Esophagus squamous epithelium (tissue), 5 donors: Measurements from ENCODE around the gene RABL2A. TPM values are rescaled to one million over a fixed set of nuclear protein-coding genes. Genes with fewer than 3 reads are reported as not detected.
"Not testable (repeated sequence)": the region's sequence is repeated elsewhere in the genome, so short reads cannot be mapped to it uniquely, and the experiment has no call there.

Source experiments
- DNase-seq: peaks from one replicate; lab custom pipeline; 2025; lab: John Stamatoyannopoulos, UW
- H3K27ac ChIP-seq, 4 donors: fragments of 200-600 bp; sonication (generic); one replicate each; pipeline ENCODE4 v1.5.1; 2016 to 2019; ENCODE audit warnings: mild to moderate bottlenecking in 1 of 4
- H3K27me3 ChIP-seq, 4 donors: fragments of 200-600 bp; sonication (generic); 1 replicate in 3 of 4; 2 replicates in 1 of 4; pipeline versions ENCODE4 v1.5.1 to v1.6.0; 2017 to 2021; ENCODE audit warnings: antibody characterized with exemption in 1 of 4
- H3K36me3 ChIP-seq, 3 donors: fragments of 200-600 bp; sonication (generic); one replicate each; pipeline ENCODE4 v1.5.1; 2016 to 2019
- H3K4me1 ChIP-seq, 3 donors: fragments of 200-600 bp; sonication (generic); one replicate each; pipeline ENCODE4 v1.5.1; 2017 to 2019
- H3K4me3 ChIP-seq, 4 donors: fragments of 200-600 bp; sonication (generic); 1 replicate in 3 of 4; 2 replicates in 1 of 4; pipeline ENCODE4 v1.5.1; 2016 to 2019; ENCODE audit warnings: mild to moderate bottlenecking in 2 of 4, moderate library complexity in 1 of 4
- H3K9me3 ChIP-seq, 3 donors: fragments of 200-600 bp; sonication (generic); one replicate each; pipeline ENCODE4 v1.5.1; 2016 to 2019
- CTCF ChIP-seq, 6 experiments: fragments of 450-650 bp in 4 of 6; fragments of 200-600 bp in 2 of 6; sonication (generic) in 2 of 6; IDR thresholded peaks; one replicate each; pipeline ENCODE4 v1.5.1; 2016 to 2019; ENCODE audit warnings: antibody characterized with exemption in 6 of 6, mild to moderate bottlenecking in 4 of 6, moderate library complexity in 4 of 6
- POLR2A ChIP-seq, 4 donors: fragments of 450-650 bp; IDR thresholded peaks; one replicate each; pipeline ENCODE4 v1.6.1; 2017; ENCODE audit warnings: antibody characterized with exemption in 4 of 4, mild to moderate bottlenecking in 4 of 4, moderate library complexity in 3 of 4
- WGBS, 2 donors: methylation state at CpG; one replicate each; pipeline ENCODE4 v1.1.5; 2018; 5-methylcytosine and 5-hydroxymethylcytosine counted together
- intact Hi-C: fragments of 100-400 bp; cut with DNase I; formaldehyde crosslinking; loops from one replicate; pipeline ENCODE4 v1.15.0; 2022
- total RNA-seq, 4 donors: library from RNA; depleted of rRNA; stranded (reverse); fragments of >200 nt; gene quantifications; one replicate each; pipeline ENCODE4 v1.1.0, GENCODE V29; 2016
- donor health status: DM: yes; HTN: yes; CAD: no.

Gene RABL2A
- total RNA-seq, 4 donors from 2014 or later, result 3.1 to 14.7 (median 4.9) TPM

- TF ChIP-seq CTCF (IDR thresholded peaks at IDR 0.05), result peak in 1 of 6 experiments; percentile 4
- H3K27ac ChIP-seq, H3K4me1 ChIP-seq, H3K4me3 ChIP-seq, H3K27me3 ChIP-seq, H3K9me3 ChIP-seq, DNase-seq, intact Hi-C loops, H3K36me3 ChIP-seq: not testable (repeated sequence)
- WGBS, 2 donors, result no CpG with 5 or more reads among the region's 9 CpGs
Measured at GRCh38 chr2:113597572-113597971, 29.5 kb upstream of the RABL2A start.

GRCh38 chr2:113598180-113598579 is 28.9 kb upstream of the RABL2A start:
- H3K4me3 ChIP-seq, H3K27ac ChIP-seq, H3K27me3 ChIP-seq, H3K4me1 ChIP-seq, H3K9me3 ChIP-seq, DNase-seq, H3K36me3 ChIP-seq, intact Hi-C loops: not testable (repeated sequence)
- WGBS, 2 donors, result no CpG with 5 or more reads among the region's 13 CpGs

- H3K4me3 ChIP-seq, H3K27me3 ChIP-seq, DNase-seq, H3K36me3 ChIP-seq, H3K9me3 ChIP-seq, intact Hi-C loops, H3K27ac ChIP-seq, H3K4me1 ChIP-seq: not testable (repeated sequence)
- no CpG with 5 or more reads among the region's 9 CpGs for WGBS, 2 donors
Measured at GRCh38 chr2:113598738-113599137, 28.3 kb upstream of the RABL2A start.

- H3K27ac ChIP-seq, H3K36me3 ChIP-seq, intact Hi-C loops, DNase-seq, H3K4me1 ChIP-seq, H3K9me3 ChIP-seq, H3K4me3 ChIP-seq, H3K27me3 ChIP-seq: not testable (repeated sequence)
- WGBS, 2 donors, result 20% methylated on average over 1 of the region's 2 CpGs; no CpG with 5 or more reads in 1 of the 2 donors
Measured at GRCh38 chr2:113599208-113599607, 27.9 kb upstream of the RABL2A start.

GRCh38 chr2:113602040-113602769 is 24.9 kb upstream of the RABL2A start:
- 94 to 95% methylated on average over 8 to 18 of the region's 51 CpGs for WGBS, 2 donors
- H3K27me3 ChIP-seq, H3K27ac ChIP-seq, intact Hi-C loops, H3K36me3 ChIP-seq, H3K9me3 ChIP-seq, DNase-seq, H3K4me3 ChIP-seq, H3K4me1 ChIP-seq: not testable (repeated sequence)
- TF ChIP-seq CTCF (IDR thresholded peaks at IDR 0.05), result peak in 5 of 6 experiments; percentile 7 to 74 (median 59)

- WGBS, 2 donors, result 77 to 100% methylated on average over 1 of the region's 2 CpGs
- peak overlapping the region; percentile 84 to 93 (median 92) for H3K27ac ChIP-seq
- no peak for DNase-seq
Measured at GRCh38 chr2:113602869-113603466, 24.1 kb upstream of the RABL2A start.

More at GRCh38 chr2:113602869-113603466, 24.1 kb upstream of the RABL2A start:
- TF ChIP-seq CTCF (IDR thresholded peaks at IDR 0.05) (no peak), POLR2A (IDR thresholded peaks at IDR 0.05) (no peak)
- peaks cover 0 to 7% (median 0%) of the 10 kb centered on the region in 3 donors for H3K4me1 ChIP-seq
- H3K36me3 ChIP-seq, result peaks cover 0 to 4% (median 0%) of the 10 kb centered on the region in 3 donors
- no peaks in the 10 kb centered on the region for H3K9me3 ChIP-seq
- intact Hi-C loops, result no loop called here
- peak overlapping the region; percentile 41 to 66 (median 64) for H3K4me3 ChIP-seq
- H3K27me3 ChIP-seq, result no peaks in the 10 kb centered on the region
